Nucleus accumbens (tissue), 56 donors: ENCODE results near the gene DENND2A.
"Not testable (repeated sequence)": the region's sequence is repeated elsewhere in the genome, so short reads cannot be mapped to it uniquely, and the experiment has no call there.

Experiments used
- DNase-seq, 56 donors: peaks; one replicate each; lab custom pipeline; 2025; lab: John Stamatoyannopoulos, UW

The DENND2A gene

GRCh38 chr7:140653319-140654108 is 12.9 kb upstream of the DENND2A start:
- DNase-seq = peak in 39 of 56 donors; percentile 14 to 71 (median 36)

GRCh38 chr7:140650367-140650766 is 9.8 kb upstream of the DENND2A start:
- DNase-seq = no peak

- no peak for DNase-seq
Measured at GRCh38 chr7:140649556-140650205, 9.1 kb upstream of the DENND2A start.

GRCh38 chr7:140646931-140647647 is 6.5 kb upstream of the DENND2A start:
- DNase-seq = peak in 19 of 56 donors; percentile 7 to 54 (median 28)

GRCh38 chr7:140645166-140645900 is 4.7 kb upstream of the DENND2A start:
- no peak for DNase-seq

GRCh38 chr7:140644761-140645160 is 4.1 kb upstream of the DENND2A start:
- not testable (repeated sequence) for DNase-seq

- DNase-seq = no peak
Measured at GRCh38 chr7:140643416-140643815, 2.8 kb upstream of the DENND2A start.

- no peak for DNase-seq
Measured at GRCh38 chr7:140641524-140642195, 1.0 kb upstream of the DENND2A start.

GRCh38 chr7:140640060-140640637 is 464 bp downstream of the DENND2A start:
- DNase-seq = peak in 23 of 56 donors; percentile 13 to 65 (median 36)

GRCh38 chr7:140639366-140640053 is 1.1 kb downstream of the DENND2A start:
- DNase-seq = peak in 1 of 56 donors; percentile 15

GRCh38 chr7:140638173-140638791 is 2.3 kb downstream of the DENND2A start:
- DNase-seq = peak in 1 of 56 donors; percentile 4

GRCh38 chr7:140637400-140637799 is 3.2 kb downstream of the DENND2A start:
- no peak for DNase-seq

- peak in 8 of 56 donors; percentile 7 to 17 (median 11) for DNase-seq
Measured at GRCh38 chr7:140635816-140636215, 4.8 kb downstream of the DENND2A start.

GRCh38 chr7:140635345-140635744 is 5.3 kb downstream of the DENND2A start:
- DNase-seq = no peak

- no peak for DNase-seq
Measured at GRCh38 chr7:140631602-140632001, 9.0 kb downstream of the DENND2A start.

- no peak for DNase-seq
Measured at GRCh38 chr7:140631021-140631420, 9.6 kb downstream of the DENND2A start.

GRCh38 chr7:140625908-140626868 is 14.4 kb downstream of the DENND2A start:
- DNase-seq = peak in 40 of 56 donors; percentile 9 to 83 (median 36)
